K562 (cell line): ENCODE measurements around the gene ACTN2. TPM values are rescaled to one million over a fixed set of nuclear protein-coding genes. Genes with fewer than 3 reads are reported as not detected.

Source experiments
- ATAC-seq: fragments of 200-7000 bp; cut with Tn5 transposase; 3 replicates; pipeline ENCODE4 v1.9.1; 2020; ENCODE audit warnings: moderate library complexity
- BruUV-seq: library from RNA; stranded (reverse); fragments of 400-500 nt; replicated peaks from 2 replicates; lab custom pipeline; 2021; lab: Mats Ljungman, UMichigan
- CTCF ChIA-PET: fragments of 300-600 bp; formaldehyde crosslinking; extraction: SDS; loops from one replicate; lab custom pipeline; 2021; ENCODE audit warnings: low intra/inter-chr PET ratio; lab: Yijun Ruan, JAX
- POLR2A ChIA-PET: fragments of 300-600, 350-650 bp; sonication (Branson Sonifier 250); formaldehyde crosslinking; extraction: SDS; loops from one replicate; lab custom pipeline; 2021; ENCODE audit warnings: antibody characterized with exemption, inconsistent platforms; lab: Yijun Ruan, JAX
- DNase-seq, 4 experiments: peaks; one replicate each; pipeline versions ENCODE4 v3.0.0 to v3.0.0-alpha.2; 2011 to 2018; ENCODE audit warnings: low spot score in 3 of 4, mixed read lengths in 3 of 4; ENCODE audit errors: extremely low read depth in 1 of 4
- FAIRE-seq: peaks from 2 replicates; lab custom pipeline; 2011; peaks lifted over from hg19 to GRCh38; lab: Jason Lieb, UNC
- H2AFZ ChIP-seq: 2 replicates; pipeline ENCODE4 v1.6.0; 2011; ENCODE audit warnings: low read depth, low read length, control low read depth, inconsistent platforms
- H3K27ac ChIP-seq: fragments of 200-600 bp; 3 replicates; pipeline ENCODE4 v1.8.0; 2011; ENCODE audit warnings: low read depth, mild to moderate bottlenecking, control low read depth, inconsistent platforms, low read length, moderate library complexity, mixed read lengths; ENCODE audit errors: extremely low read depth
- H3K27me3 ChIP-seq, 2 experiments: fragments of 300-600 bp in 1 of 2; 2 replicates in 1 of 2; 3 replicates in 1 of 2; pipeline versions ENCODE4 v1.6.0 to v1.8.0; 2011; ENCODE audit warnings: inconsistent platforms in 2 of 2, low read length in 2 of 2, mild to moderate bottlenecking in 1 of 2, mixed read lengths in 1 of 2, moderate library complexity in 1 of 2; ENCODE audit not compliant: control insufficient read depth in 2 of 2, insufficient read depth in 2 of 2
- H3K36me3 ChIP-seq: fragments of 300-600 bp; 3 replicates; pipeline ENCODE4 v1.8.0; 2011; ENCODE audit warnings: mild to moderate bottlenecking, low read length, inconsistent platforms; ENCODE audit not compliant: control insufficient read depth, insufficient read depth
- H3K4me1 ChIP-seq, 2 experiments: fragments of 200-600 bp in 1 of 2; replicated peaks in 1 of 2; 2 replicates in 1 of 2; 3 replicates in 1 of 2; pipeline versions ENCODE4 v1.5.1 to v1.8.0; 2011; ENCODE audit warnings: inconsistent platforms in 2 of 2, low read length in 2 of 2, mild to moderate bottlenecking in 1 of 2, mixed read lengths in 1 of 2, moderate library complexity in 1 of 2; ENCODE audit not compliant: control insufficient read depth in 2 of 2, insufficient read depth in 2 of 2
- H3K4me2 ChIP-seq: 2 replicates; pipeline ENCODE4 v1.6.1; 2011; ENCODE audit warnings: low read length, control low read depth, inconsistent platforms, mixed read lengths; ENCODE audit not compliant: insufficient read depth
- H3K4me3 ChIP-seq: fragments of 200-600 bp; sonication (generic), shearing (Covaris generic); 2 replicates; pipeline ENCODE4 v1.5.1; 2016; ENCODE audit warnings: control low read depth, inconsistent platforms
- H3K79me2 ChIP-seq: fragments of 200-600 bp; 3 replicates; pipeline ENCODE4 v1.8.0; 2011; ENCODE audit warnings: low read length, inconsistent platforms; ENCODE audit not compliant: control insufficient read depth, insufficient read depth
- H3K9ac ChIP-seq, 2 experiments: 2 replicates each; pipeline versions ENCODE4 v1.6.0 to v1.6.1; 2011; ENCODE audit warnings: low read depth in 2 of 2, low read length in 2 of 2, control low read depth in 1 of 2, inconsistent platforms in 1 of 2, mild to moderate bottlenecking in 1 of 2, mixed read lengths in 1 of 2; ENCODE audit not compliant: insufficient read depth in 1 of 2
- H3K9me1 ChIP-seq: one replicate; pipeline ENCODE4 v1.6.0; 2011; ENCODE audit warnings: inconsistent platforms, mild to moderate bottlenecking, low read length, moderate library complexity; ENCODE audit not compliant: control insufficient read depth, insufficient read depth
- H3K9me3 ChIP-seq: replicated peaks from 2 replicates; pipeline ENCODE4 v1.5.1; 2011; ENCODE audit warnings: low read depth, low read length, inconsistent platforms; ENCODE audit not compliant: control insufficient read depth, insufficient read depth
- H4K20me1 ChIP-seq: replicated peaks from 2 replicates; pipeline ENCODE4 v1.6.1; 2011; ENCODE audit warnings: low read length, inconsistent platforms, mixed read lengths; ENCODE audit not compliant: control insufficient read depth, insufficient read depth
- KAT7 ChIP-seq: sonication (generic); formaldehyde crosslinking; IDR thresholded peaks from 2 replicates; pipeline ENCODE4 v1.8.0; 2022; ENCODE audit warnings: missing genetic modification reagents, mild to moderate bottlenecking, borderline replicate concordance
- MECOM ChIP-seq: fragments of 250-450 bp; sonication (Bioruptor Pico); IDR thresholded peaks from 2 replicates; pipeline ENCODE4 v1.8.0; 2022; ENCODE audit warnings: inconsistent platforms
- SLC30A9 ChIP-seq: fragments of 250-450 bp; sonication (Bioruptor Pico); IDR thresholded peaks from 2 replicates; pipeline ENCODE4 v1.8.0; 2022; ENCODE audit warnings: mild to moderate bottlenecking, moderate library complexity
- SMAD4 ChIP-seq: fragments of 250-450 bp; sonication (Bioruptor Pico); conservative IDR thresholded peaks from 2 replicates; pipeline ENCODE4 v1.8.0; 2021; ENCODE audit warnings: inconsistent platforms, mild to moderate bottlenecking, moderate library complexity
- ZNF778 ChIP-seq: fragments of 450-650 bp; formaldehyde crosslinking; IDR thresholded peaks from 2 replicates; pipeline ENCODE4 v1.4.0; 2020; ENCODE audit warnings: mild to moderate bottlenecking, moderate library complexity
- WGBS: fragments of 100-300 bp; shearing (Covaris generic); methylation state at CpG from one replicate; pipeline ENCODE4 v1.1.6; 2016; ENCODE audit warnings: low coverage, mixed read lengths; ENCODE audit not compliant: insufficient coverage; ENCODE audit errors: missing lambda C conversion rate; 5-methylcytosine and 5-hydroxymethylcytosine counted together
- in situ Hi-C: fragments of 300-500 bp; cut with MboI; formaldehyde crosslinking; loops from 4 replicates; pipeline ENCODE4 v1.15.0; 2018; ENCODE audit warnings: inconsistent platforms, mixed read lengths
- intact Hi-C: fragments of 100-400 bp; cut with micrococcal nuclease; formaldehyde crosslinking; loops from 2 replicates; pipeline ENCODE4 v1.14.2; 2022
- polyA plus RNA-seq, 8 experiments: library from polyadenylated mRNA; depleted of rRNA in 4 of 8; stranded (reverse) in 5 of 8; unstranded in 3 of 8; fragments of >200 nt; fragmentation: Nextera tagmentation in 2 of 8; fragmentation: Illumina TruSeq in 1 of 8; extraction: Ambion mirVana in 2 of 8; extraction: Trizol in 1 of 8; gene quantifications; 2 replicates each; pipeline versions ENCODE4 v1.2.1 to v1.2.3, GENCODE V29; 2011 to 2014; ENCODE audit warnings: inconsistent platforms in 1 of 8, missing spikeins in 1 of 8
- total RNA-seq, 7 experiments: library from RNA; depleted of rRNA in 6 of 7; stranded (reverse); fragments of >200 nt in 6 of 7; fragmentation: Illumina TruSeq in 2 of 7; extraction: Trizol in 2 of 7; gene quantifications; 2 replicates each; pipeline versions ENCODE4 v1.2.1 to v1.2.3, GENCODE V29; 2011 to 2021; ENCODE audit warnings: low replicate concordance in 1 of 7
- TF ChIP-seq, protein P1 (sequence below): fragments of 450-650 bp; IDR thresholded peaks from 2 replicates; pipeline ENCODE4 v1.7.0; 2016; ENCODE audit warnings: borderline replicate concordance

Gene ACTN2
- total and polyA plus RNA-seq, 9 of the 15 experiments (the other 6 are each of a cell fraction or from before 2014, with no cell fraction given), result 0.18 to 0.94 (median 0.42) TPM

DNA sequence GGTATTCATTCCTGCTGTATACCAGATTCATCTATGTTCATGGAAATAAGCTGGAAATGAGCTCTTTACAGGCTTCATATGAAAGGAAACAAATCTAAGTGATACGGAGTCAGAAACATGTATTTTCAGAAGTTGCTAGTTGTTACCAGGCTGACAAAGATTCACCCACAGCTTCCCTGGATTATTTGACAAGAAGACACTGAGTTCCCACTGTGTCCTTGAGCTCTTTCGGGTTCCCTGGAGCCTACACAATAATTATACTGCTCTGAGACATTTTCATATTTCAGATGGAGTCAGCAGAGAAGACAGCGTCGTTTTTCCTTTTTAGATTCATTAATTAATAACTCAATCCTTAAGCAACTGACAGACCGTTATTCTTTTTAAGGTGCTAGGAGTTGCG is 79.5 kb downstream of the ACTN2 start:
- intact Hi-C loops (no loop called here), in situ Hi-C loops (no loop called here)
- no peaks in the 10 kb centered on the region for H4K20me1 ChIP-seq
- no peaks in the 10 kb centered on the region for H3K36me3 ChIP-seq
- H2AFZ ChIP-seq, result no peak overlapping the region
- DNase-seq, result no peak
- CTCF ChIA-PET, result interaction anchor here (0.6 kb wide), 1 partner anchor 131 kb away, joined by 3 read pairs; no protein-coding TSS in a partner anchor
- H3K4me2 ChIP-seq, result no peak overlapping the region
- peaks cover 11 to 12% of the 10 kb centered on the region in 2 experiments; a peak in 4 of 5 replicates for H3K27me3 ChIP-seq
- no peak for ATAC-seq
- TF ChIP-seq SMAD4 (CRISPR knock-in tag), result no peak
- no peak for TF ChIP-seq KAT7 (CRISPR knock-in tag)
- TF ChIP-seq, protein P1, sequence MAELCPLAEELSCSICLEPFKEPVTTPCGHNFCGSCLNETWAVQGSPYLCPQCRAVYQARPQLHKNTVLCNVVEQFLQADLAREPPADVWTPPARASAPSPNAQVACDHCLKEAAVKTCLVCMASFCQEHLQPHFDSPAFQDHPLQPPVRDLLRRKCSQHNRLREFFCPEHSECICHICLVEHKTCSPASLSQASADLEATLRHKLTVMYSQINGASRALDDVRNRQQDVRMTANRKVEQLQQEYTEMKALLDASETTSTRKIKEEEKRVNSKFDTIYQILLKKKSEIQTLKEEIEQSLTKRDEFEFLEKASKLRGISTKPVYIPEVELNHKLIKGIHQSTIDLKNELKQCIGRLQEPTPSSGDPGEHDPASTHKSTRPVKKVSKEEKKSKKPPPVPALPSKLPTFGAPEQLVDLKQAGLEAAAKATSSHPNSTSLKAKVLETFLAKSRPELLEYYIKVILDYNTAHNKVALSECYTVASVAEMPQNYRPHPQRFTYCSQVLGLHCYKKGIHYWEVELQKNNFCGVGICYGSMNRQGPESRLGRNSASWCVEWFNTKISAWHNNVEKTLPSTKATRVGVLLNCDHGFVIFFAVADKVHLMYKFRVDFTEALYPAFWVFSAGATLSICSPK, result no peak
- TF ChIP-seq ZNF778 (CRISPR knock-in tag), result no peak
- TF ChIP-seq MECOM (CRISPR knock-in tag), result no peak
- no peak for TF ChIP-seq SLC30A9 (CRISPR knock-in tag)
- POLR2A ChIA-PET, result no interaction called here
- FAIRE-seq, result no peak
- H3K4me3 ChIP-seq, result no peak overlapping the region
- no peaks in the 10 kb centered on the region for H3K9me3 ChIP-seq
- WGBS, result 2% methylated on average over 6 of the region's 6 CpGs
- no peak overlapping the region for H3K27ac ChIP-seq
- H3K9me1 ChIP-seq, result no peaks in the 10 kb centered on the region
- no peak overlapping the region for H3K9ac ChIP-seq
- H3K79me2 ChIP-seq, result no peaks in the 10 kb centered on the region
- no TSS peak for BruUV-seq
- peaks cover 0 to 3% of the 10 kb centered on the region in 2 experiments; a peak in 2 of 5 replicates for H3K4me1 ChIP-seq
